ENCODE results near the gene CGREF1.

DNA sequence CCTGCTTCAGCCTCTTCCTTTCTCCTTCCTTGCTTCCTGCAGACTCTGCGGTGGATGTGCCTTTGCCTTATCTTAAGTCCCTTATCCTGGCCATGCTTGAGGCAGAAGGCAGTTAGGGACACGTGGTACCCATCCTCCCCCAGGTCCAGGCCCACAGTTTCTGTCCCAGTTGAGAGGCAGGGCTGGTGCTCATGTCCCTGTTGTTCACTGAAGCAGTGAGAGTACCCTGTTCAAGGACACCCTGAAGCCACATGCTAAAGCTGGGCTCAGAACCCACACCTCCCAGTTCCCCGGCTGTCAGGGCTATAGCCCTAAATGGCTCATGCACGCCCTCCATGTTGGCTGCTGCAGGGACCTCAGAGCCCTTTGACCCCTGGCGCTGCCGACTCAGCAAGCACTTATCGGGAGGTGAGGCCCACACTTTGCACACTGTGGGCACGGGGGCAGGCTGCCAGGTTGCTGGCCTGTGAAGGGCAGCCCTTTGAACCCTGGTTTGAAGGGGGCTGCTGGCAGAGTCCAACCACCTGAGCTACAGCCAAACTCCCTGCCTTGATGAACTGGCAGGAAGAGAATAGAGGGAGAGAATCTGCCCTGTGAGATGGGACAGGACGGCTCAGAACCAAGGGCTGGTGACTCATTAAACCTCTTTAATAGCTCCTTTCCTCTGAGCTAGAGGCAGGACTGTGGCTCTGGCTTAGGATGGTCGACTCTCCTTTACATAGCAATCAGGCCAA, 26.1 kb downstream of the CGREF1 start:
- TF ChIP-seq POLR2AphosphoS5 (IDR thresholded peaks at IDR 0.05), result no peak
- TF ChIP-seq, protein P1, sequence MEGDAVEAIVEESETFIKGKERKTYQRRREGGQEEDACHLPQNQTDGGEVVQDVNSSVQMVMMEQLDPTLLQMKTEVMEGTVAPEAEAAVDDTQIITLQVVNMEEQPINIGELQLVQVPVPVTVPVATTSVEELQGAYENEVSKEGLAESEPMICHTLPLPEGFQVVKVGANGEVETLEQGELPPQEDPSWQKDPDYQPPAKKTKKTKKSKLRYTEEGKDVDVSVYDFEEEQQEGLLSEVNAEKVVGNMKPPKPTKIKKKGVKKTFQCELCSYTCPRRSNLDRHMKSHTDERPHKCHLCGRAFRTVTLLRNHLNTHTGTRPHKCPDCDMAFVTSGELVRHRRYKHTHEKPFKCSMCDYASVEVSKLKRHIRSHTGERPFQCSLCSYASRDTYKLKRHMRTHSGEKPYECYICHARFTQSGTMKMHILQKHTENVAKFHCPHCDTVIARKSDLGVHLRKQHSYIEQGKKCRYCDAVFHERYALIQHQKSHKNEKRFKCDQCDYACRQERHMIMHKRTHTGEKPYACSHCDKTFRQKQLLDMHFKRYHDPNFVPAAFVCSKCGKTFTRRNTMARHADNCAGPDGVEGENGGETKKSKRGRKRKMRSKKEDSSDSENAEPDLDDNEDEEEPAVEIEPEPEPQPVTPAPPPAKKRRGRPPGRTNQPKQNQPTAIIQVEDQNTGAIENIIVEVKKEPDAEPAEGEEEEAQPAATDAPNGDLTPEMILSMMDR (IDR thresholded peaks at IDR 0.05), result no peak
- no peak for TF ChIP-seq POLR2A (IDR thresholded peaks at IDR 0.05)
- no peak for TF ChIP-seq EP300 (IDR thresholded peaks at IDR 0.05)

Data from sigmoid colon (tissue), 4 donors.